Measurements from ENCODE around the gene OTULIN. TPM values are rescaled to one million over a fixed set of nuclear protein-coding genes. Genes with fewer than 3 reads are reported as not detected.

OTULIN gene
- total RNA-seq, 4 donors from 2014 or later, result 5.0 to 30.1 (median 17.8) TPM

GRCh38 chr5:14628346-14628745, 36.2 kb upstream of the OTULIN start:
- Histone ChIP-seq H3K27me3 (no peaks in the 10 kb centered on the region), H3K9me3 (no peaks in the 10 kb centered on the region), H3K27ac (no peak overlapping the region), H3K36me3 (no peaks in the 10 kb centered on the region), H3K4me3 (no peak overlapping the region), H3K4me1 (no peaks in the 10 kb centered on the region)
- DNase-seq, result no peak
- intact Hi-C loops (cut with DNase I; ENCODE audit: low total_unique reads), result no loop called here
- no peak for TF ChIP-seq POLR2A (IDR thresholded peaks at IDR 0.05)
- TF ChIP-seq CTCF (IDR thresholded peaks at IDR 0.05), result no peak

- intact Hi-C loops (cut with DNase I; ENCODE audit: low total_unique reads), result no loop called here
Measured at GRCh38 chr5:14630671-14631070, 33.8 kb upstream of the OTULIN start.

GRCh38 chr5:14635656-14636055, 28.9 kb upstream of the OTULIN start:
- no peak for DNase-seq
- no peaks in the 10 kb centered on the region for H3K4me1 ChIP-seq
- no peaks in the 10 kb centered on the region for H3K27me3 ChIP-seq
- H3K36me3 ChIP-seq, result no peaks in the 10 kb centered on the region
- TF ChIP-seq POLR2A (IDR thresholded peaks at IDR 0.05) (no peak), CTCF (IDR thresholded peaks at IDR 0.05) (no peak)
- H3K4me3 ChIP-seq, result no peak overlapping the region
- intact Hi-C loops (cut with DNase I; ENCODE audit: low total_unique reads), result no loop called here
- no peaks in the 10 kb centered on the region for H3K9me3 ChIP-seq
- H3K27ac ChIP-seq, result no peak overlapping the region

More at GRCh38 chr5:14630671-14631070, 33.8 kb upstream of the OTULIN start:
- TF ChIP-seq CTCF (IDR thresholded peaks at IDR 0.05), result no peak
- TF ChIP-seq POLR2A (IDR thresholded peaks at IDR 0.05), result no peak
- Histone ChIP-seq H3K4me3 (no peak overlapping the region), H3K9me3 (no peaks in the 10 kb centered on the region), H3K4me1 (no peaks in the 10 kb centered on the region), H3K27ac (no peak overlapping the region), H3K27me3 (no peaks in the 10 kb centered on the region), H3K36me3 (no peaks in the 10 kb centered on the region)
- no peak for DNase-seq

- H3K36me3 ChIP-seq, result no peaks in the 10 kb centered on the region
- no peaks in the 10 kb centered on the region for H3K4me1 ChIP-seq
- no peak overlapping the region for H3K27ac ChIP-seq
- no peak for DNase-seq
- TF ChIP-seq POLR2A (IDR thresholded peaks at IDR 0.05) (no peak), CTCF (IDR thresholded peaks at IDR 0.05) (no peak)
- no peaks in the 10 kb centered on the region for H3K27me3 ChIP-seq
- H3K9me3 ChIP-seq, result no peaks in the 10 kb centered on the region
- H3K4me3 ChIP-seq, result no peak overlapping the region
- intact Hi-C loops (cut with DNase I; ENCODE audit: low total_unique reads), result loop anchor here (10.0 kb wide), 1 partner anchor 656 kb away; no protein-coding TSS in a partner anchor
Measured at GRCh38 chr5:14640765-14641164, 23.8 kb upstream of the OTULIN start.

- Histone ChIP-seq H3K4me3 (no peak overlapping the region), H3K4me1 (no peaks in the 10 kb centered on the region), H3K27me3 (no peaks in the 10 kb centered on the region), H3K9me3 (no peaks in the 10 kb centered on the region), H3K27ac (no peak overlapping the region), H3K36me3 (no peaks in the 10 kb centered on the region)
- intact Hi-C loops (cut with DNase I; ENCODE audit: low total_unique reads), result loop anchor here (10.0 kb wide), 1 partner anchor 660 kb away; no protein-coding TSS in a partner anchor
- no peak for DNase-seq
- TF ChIP-seq CTCF (IDR thresholded peaks at IDR 0.05) (no peak), POLR2A (IDR thresholded peaks at IDR 0.05) (no peak)
Measured at GRCh38 chr5:14644623-14645237, 19.8 kb upstream of the OTULIN start.

Measured in uterus (tissue), 4 donors.